Activated CD8-positive, alpha-beta T cell treated with anti-CD3 and anti-CD28 coated beads for 36 hours (primary cell): Measurements from ENCODE around the gene CMC4. TPM values are rescaled to one million over a fixed set of nuclear protein-coding genes. Genes with fewer than 3 reads are reported as not detected.

Experiments
- ATAC-seq: fragments of 200-7000 bp; cut with Tn5 transposase; one replicate; pipeline ENCODE4 v1.10.0; 2021; ENCODE audit warnings: mild to moderate bottlenecking, moderate library complexity
- CTCF ChIA-PET: fragments of 350-600 bp; sonication (Branson Sonifier 250); formaldehyde crosslinking; loops from one replicate; lab custom pipeline; 2021; ENCODE audit warnings: antibody characterized with exemption; lab: Charles Lee
- POLR2A ChIA-PET: fragments of 350-600 bp; sonication (Branson Sonifier 250); formaldehyde crosslinking; loops from one replicate; lab custom pipeline; 2021; ENCODE audit warnings: antibody characterized with exemption; lab: Charles Lee
- DNase-seq: peaks from one replicate; pipeline ENCODE4 v3.0.0-alpha.2; 2020
- H3K27ac Mint-ChIP-seq: one replicate; pipeline ENCODE4 v1.8.0; 2021; ENCODE audit warnings: mild to moderate bottlenecking, mixed read lengths
- H3K27me3 Mint-ChIP-seq: one replicate; pipeline ENCODE4 v1.8.0; 2021; ENCODE audit warnings: mixed read lengths
- H3K36me3 Mint-ChIP-seq: one replicate; pipeline ENCODE4 v1.8.0; 2021; ENCODE audit warnings: low read depth, mixed read lengths
- H3K4me1 Mint-ChIP-seq: one replicate; pipeline ENCODE4 v1.8.0; 2021; ENCODE audit warnings: low read depth, mixed read lengths
- H3K4me3 Mint-ChIP-seq: one replicate; pipeline ENCODE4 v1.8.0; 2021; ENCODE audit warnings: mild to moderate bottlenecking, moderate library complexity, mixed read lengths
- H3K9me3 Mint-ChIP-seq: one replicate; pipeline ENCODE4 v1.8.0; 2021; ENCODE audit warnings: mixed read lengths
- CTCF ChIP-seq: fragments of 200-600 bp; IDR thresholded peaks from one replicate; pipeline ENCODE4 v1.8.0; 2022; ENCODE audit warnings: antibody characterized with exemption, mild to moderate bottlenecking
- intact Hi-C: fragments of 100-400 bp; cut with micrococcal nuclease; formaldehyde crosslinking; loops from one replicate; pipeline ENCODE4 v1.10.0; 2022
- total RNA-seq, 2 experiments: library from RNA; stranded (reverse); gene quantifications; one replicate each; pipeline ENCODE4 v1.2.3, GENCODE V29; 2021

Gene CMC4
- total RNA-seq, 2 experiments from 2014 or later = 3.8 to 5.1 TPM

- POLR2A ChIA-PET = no interaction called here
Observed at GRCh38 chrX:155108427-155108826, 37.5 kb upstream of the CMC4 start.

GRCh38 chrX:155105919-155106318 lies 35.0 kb upstream of the CMC4 start:
- Mint-ChIP-seq H3K9me3 (no peaks in the 10 kb centered on the region), H3K36me3 (peaks cover 22% of the 10 kb centered on the region), H3K4me3 (no peak overlapping the region), H3K27me3 (no peaks in the 10 kb centered on the region), H3K4me1 (peaks cover 28% of the 10 kb centered on the region), H3K27ac (no peak overlapping the region)
- ChIA-PET POLR2A (interaction anchor here (0.5 kb wide), 1 partner anchor 120 kb away, joined by 3 read pairs; no protein-coding TSS in a partner anchor), CTCF (interaction anchor here (1.6 kb wide), 1 partner anchor 49 kb away, joined by 4 read pairs; no protein-coding TSS in a partner anchor)
- ATAC-seq (no peak), DNase-seq (no peak)
- TF ChIP-seq CTCF = no peak
- intact Hi-C loops = no loop called here

More at GRCh38 chrX:155108427-155108826, 37.5 kb upstream of the CMC4 start:
- intact Hi-C loops = no loop called here
- no peak for TF ChIP-seq CTCF
- Mint-ChIP-seq H3K27ac (peak overlapping the region; percentile 25), H3K9me3 (no peaks in the 10 kb centered on the region), H3K36me3 (peaks cover 30% of the 10 kb centered on the region), H3K4me3 (no peak overlapping the region), H3K4me1 (peaks cover 23% of the 10 kb centered on the region), H3K27me3 (no peaks in the 10 kb centered on the region)
- DNase-seq = no peak
- CTCF ChIA-PET = interaction anchor here (1.1 to 1.7 kb wide), 3 partner anchors 14 to 191 kb away, joined by 3 to 7 read pairs (median 3); no protein-coding TSS in a partner anchor
- peak; percentile 82 for ATAC-seq

- no peak overlapping the region for H3K4me3 Mint-ChIP-seq
- ChIA-PET POLR2A (no interaction called here), CTCF (interaction anchor here (0.6 to 2.1 kb wide), 15 partner anchors 9 to 135 kb away, joined by 3 to 15 read pairs (median 3); no protein-coding TSS in a partner anchor)
- H3K27ac Mint-ChIP-seq = no peak overlapping the region
- peak; percentile 41 for DNase-seq
- peaks cover 26% of the 10 kb centered on the region for H3K36me3 Mint-ChIP-seq
- peaks cover 4% of the 10 kb centered on the region for H3K4me1 Mint-ChIP-seq
- no peaks in the 10 kb centered on the region for H3K9me3 Mint-ChIP-seq
- peak; percentile 66 for TF ChIP-seq CTCF
- intact Hi-C loops = no loop called here
- peak; percentile 64 for ATAC-seq
- H3K27me3 Mint-ChIP-seq = no peaks in the 10 kb centered on the region
Observed at GRCh38 chrX:155094468-155095061, 23.6 kb upstream of the CMC4 start.

- DNase-seq (no peak), ATAC-seq (no peak)
- intact Hi-C loops = no loop called here
- Mint-ChIP-seq H3K27ac (no peak overlapping the region), H3K27me3 (no peaks in the 10 kb centered on the region), H3K36me3 (peaks cover 21% of the 10 kb centered on the region), H3K9me3 (no peaks in the 10 kb centered on the region), H3K4me1 (peaks cover 10% of the 10 kb centered on the region), H3K4me3 (no peak overlapping the region)
- POLR2A ChIA-PET = no interaction called here
- TF ChIP-seq CTCF = no peak
- CTCF ChIA-PET = interaction anchor here (0.7 to 2.8 kb wide), 8 partner anchors 7 to 169 kb away, joined by 3 to 15 read pairs (median 3); no protein-coding TSS in a partner anchor
Observed at GRCh38 chrX:155086961-155087735, 16.2 kb upstream of the CMC4 start.
